ENCODE measurements around the gene G6PC1. TPM values are rescaled to one million over a fixed set of nuclear protein-coding genes. Genes with fewer than 3 reads are reported as not detected.
"Not testable (repeated sequence)": the region's sequence is repeated elsewhere in the genome, so short reads cannot be mapped to it uniquely, and the experiment has no call there.

Gene G6PC1
- total RNA-seq, 1 donor from 2014 or later, result not detected

GRCh38 chr17:42920106-42920900 lies 19.7 kb downstream of the G6PC1 start:
- DNase-seq (ENCODE audit: low read depth), result no peak
- TF ChIP-seq CTCF (conservative IDR thresholded peaks at IDR 0.05; ENCODE audit: low read depth, low read length), result no peak
- H3K4me3 ChIP-seq (ENCODE audit: low read depth, low read length), result no peak overlapping the region

GRCh38 chr17:42920922-42921321 lies 20.3 kb downstream of the G6PC1 start:
- no peak for DNase-seq (ENCODE audit: low read depth)
- TF ChIP-seq CTCF (conservative IDR thresholded peaks at IDR 0.05; ENCODE audit: low read depth, low read length), result no peak
- no peak overlapping the region for H3K4me3 ChIP-seq (ENCODE audit: low read depth, low read length)

GRCh38 chr17:42922294-42922693 lies 21.7 kb downstream of the G6PC1 start:
- TF ChIP-seq CTCF (conservative IDR thresholded peaks at IDR 0.05; ENCODE audit: low read depth, low read length), result no peak
- H3K4me3 ChIP-seq (ENCODE audit: low read depth, low read length), result no peak overlapping the region
- DNase-seq (ENCODE audit: low read depth), result no peak

GRCh38 chr17:42923472-42923871 lies 22.9 kb downstream of the G6PC1 start:
- not testable (repeated sequence) for DNase-seq (ENCODE audit: low read depth); H3K4me3 ChIP-seq (ENCODE audit: low read depth, low read length)

GRCh38 chr17:42924891-42925290 lies 24.3 kb downstream of the G6PC1 start:
- no peak overlapping the region for H3K4me3 ChIP-seq (ENCODE audit: low read depth, low read length)
- DNase-seq (ENCODE audit: low read depth), result no peak
- TF ChIP-seq CTCF (conservative IDR thresholded peaks at IDR 0.05; ENCODE audit: low read depth, low read length), result no peak

GRCh38 chr17:42928714-42929496 lies 28.3 kb downstream of the G6PC1 start:
- peak; percentile 75 for TF ChIP-seq CTCF (conservative IDR thresholded peaks at IDR 0.05; ENCODE audit: low read depth, low read length)
- DNase-seq (ENCODE audit: low read depth), result peak; percentile 76
- H3K4me3 ChIP-seq (ENCODE audit: low read depth, low read length), result no peak overlapping the region

GRCh38 chr17:42929497-42929844 lies 28.9 kb downstream of the G6PC1 start:
- TF ChIP-seq CTCF (conservative IDR thresholded peaks at IDR 0.05; ENCODE audit: low read depth, low read length), result no peak
- no peak overlapping the region for H3K4me3 ChIP-seq (ENCODE audit: low read depth, low read length)

More at GRCh38 chr17:42929497-42929844, 28.9 kb downstream of the G6PC1 start:
- DNase-seq (ENCODE audit: low read depth), result no peak

Data from epithelial cell of proximal tubule (primary cell).